Ovary (tissue), 3 donors: ENCODE measurements around the gene UROC1.

Experiments used
- EP300 ChIP-seq: sonication (generic); formaldehyde crosslinking; IDR thresholded peaks from one replicate; pipeline ENCODE4 v1.6.1; 2017; ENCODE audit warnings: antibody characterized with exemption
- POLR2A ChIP-seq: fragments of 450-650 bp; IDR thresholded peaks from one replicate; pipeline ENCODE4 v1.6.1; 2017; ENCODE audit warnings: antibody characterized with exemption, mild to moderate bottlenecking, moderate library complexity
- TF ChIP-seq, protein P1 (sequence below), 3 donors: fragments of 450-650 bp in 2 of 3; fragments of 200-600 bp in 1 of 3; IDR thresholded peaks; one replicate each; pipeline versions ENCODE4 v1.5.1 to v1.8.0; 2016 to 2022; ENCODE audit warnings: antibody characterized with exemption in 3 of 3, mild to moderate bottlenecking in 1 of 3
- donor health status: DM: no; HTN: no; CAD: no.

GRCh38 chr3:126454025-126454424 is 63.5 kb downstream of the UROC1 start:
- TF ChIP-seq POLR2A (no peak), EP300 (no peak)
- TF ChIP-seq, protein P1, sequence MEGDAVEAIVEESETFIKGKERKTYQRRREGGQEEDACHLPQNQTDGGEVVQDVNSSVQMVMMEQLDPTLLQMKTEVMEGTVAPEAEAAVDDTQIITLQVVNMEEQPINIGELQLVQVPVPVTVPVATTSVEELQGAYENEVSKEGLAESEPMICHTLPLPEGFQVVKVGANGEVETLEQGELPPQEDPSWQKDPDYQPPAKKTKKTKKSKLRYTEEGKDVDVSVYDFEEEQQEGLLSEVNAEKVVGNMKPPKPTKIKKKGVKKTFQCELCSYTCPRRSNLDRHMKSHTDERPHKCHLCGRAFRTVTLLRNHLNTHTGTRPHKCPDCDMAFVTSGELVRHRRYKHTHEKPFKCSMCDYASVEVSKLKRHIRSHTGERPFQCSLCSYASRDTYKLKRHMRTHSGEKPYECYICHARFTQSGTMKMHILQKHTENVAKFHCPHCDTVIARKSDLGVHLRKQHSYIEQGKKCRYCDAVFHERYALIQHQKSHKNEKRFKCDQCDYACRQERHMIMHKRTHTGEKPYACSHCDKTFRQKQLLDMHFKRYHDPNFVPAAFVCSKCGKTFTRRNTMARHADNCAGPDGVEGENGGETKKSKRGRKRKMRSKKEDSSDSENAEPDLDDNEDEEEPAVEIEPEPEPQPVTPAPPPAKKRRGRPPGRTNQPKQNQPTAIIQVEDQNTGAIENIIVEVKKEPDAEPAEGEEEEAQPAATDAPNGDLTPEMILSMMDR (IDR thresholded peaks at IDR 0.05) = no peak
